ENCODE results near the gene BARD1. TPM values are rescaled to one million over a fixed set of nuclear protein-coding genes. Genes with fewer than 3 reads are reported as not detected.
"Not testable (repeated sequence)": the region's sequence is repeated elsewhere in the genome, so short reads cannot be mapped to it uniquely, and the experiment has no call there.

The BARD1 gene
- total and polyA plus RNA-seq, 2 experiments from 2014 or later: 9.9 to 18.0 TPM

DNA sequence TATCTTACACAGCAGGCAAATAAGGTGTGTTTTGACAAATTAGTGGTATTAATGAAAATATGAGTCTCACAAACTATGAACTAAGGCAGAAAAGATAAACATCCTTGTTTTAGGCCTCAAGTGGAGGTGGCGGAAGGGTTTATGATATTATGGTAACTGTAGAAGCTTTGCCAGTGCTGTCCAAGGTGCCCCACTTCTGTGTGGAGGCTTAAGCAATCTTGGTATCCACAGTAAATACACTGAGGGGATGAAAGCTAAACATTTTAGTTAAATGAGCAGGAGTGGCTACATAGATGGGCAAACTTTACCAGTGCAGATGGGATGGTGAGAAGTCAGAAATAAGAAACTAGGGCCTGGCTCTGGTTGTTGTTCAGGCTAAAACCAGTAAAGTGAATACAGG is 84.7 kb downstream of the BARD1 start:
- Histone ChIP-seq H3K4me1 (ENCODE audit: low read depth) (no peaks in the 10 kb centered on the region), H3K27ac (no peak overlapping the region), H3K9me3 (ENCODE audit: low read depth) (no peaks in the 10 kb centered on the region), H3K4me3 (no peak overlapping the region), H3K27me3 (no peaks in the 10 kb centered on the region), H3K36me3 (peaks cover 14% of the 10 kb centered on the region)
- TF ChIP-seq, protein P1, sequence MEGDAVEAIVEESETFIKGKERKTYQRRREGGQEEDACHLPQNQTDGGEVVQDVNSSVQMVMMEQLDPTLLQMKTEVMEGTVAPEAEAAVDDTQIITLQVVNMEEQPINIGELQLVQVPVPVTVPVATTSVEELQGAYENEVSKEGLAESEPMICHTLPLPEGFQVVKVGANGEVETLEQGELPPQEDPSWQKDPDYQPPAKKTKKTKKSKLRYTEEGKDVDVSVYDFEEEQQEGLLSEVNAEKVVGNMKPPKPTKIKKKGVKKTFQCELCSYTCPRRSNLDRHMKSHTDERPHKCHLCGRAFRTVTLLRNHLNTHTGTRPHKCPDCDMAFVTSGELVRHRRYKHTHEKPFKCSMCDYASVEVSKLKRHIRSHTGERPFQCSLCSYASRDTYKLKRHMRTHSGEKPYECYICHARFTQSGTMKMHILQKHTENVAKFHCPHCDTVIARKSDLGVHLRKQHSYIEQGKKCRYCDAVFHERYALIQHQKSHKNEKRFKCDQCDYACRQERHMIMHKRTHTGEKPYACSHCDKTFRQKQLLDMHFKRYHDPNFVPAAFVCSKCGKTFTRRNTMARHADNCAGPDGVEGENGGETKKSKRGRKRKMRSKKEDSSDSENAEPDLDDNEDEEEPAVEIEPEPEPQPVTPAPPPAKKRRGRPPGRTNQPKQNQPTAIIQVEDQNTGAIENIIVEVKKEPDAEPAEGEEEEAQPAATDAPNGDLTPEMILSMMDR (IDR thresholded peaks at IDR 0.05; ENCODE audit: low read depth, low read length): no peak
- no peak for DNase-seq (ENCODE audit: low read depth in 1 of 2, low spot score in 1 of 2)

DNA sequence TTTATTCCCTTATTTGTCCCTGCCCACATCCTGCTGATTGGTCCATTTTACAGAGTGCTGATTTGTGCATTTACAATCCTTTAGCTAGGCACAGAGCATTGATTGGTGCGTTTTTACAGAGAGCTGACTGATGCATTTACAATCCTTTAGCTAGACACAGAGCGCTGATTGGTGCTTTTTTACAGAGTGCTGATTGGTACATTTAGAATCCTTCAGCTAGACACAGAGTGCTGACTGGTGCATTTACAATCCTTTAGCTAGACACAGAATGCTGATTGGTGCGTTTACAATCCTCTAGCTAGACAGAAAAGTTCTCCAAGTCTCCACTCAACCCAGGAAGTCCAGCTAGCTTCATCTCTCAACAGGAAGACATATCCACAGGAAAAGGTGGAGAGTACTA is 91.6 kb downstream of the BARD1 start:
- H3K9me3 ChIP-seq (ENCODE audit: low read depth); DNase-seq (ENCODE audit: low read depth in 1 of 2, low spot score in 1 of 2); H3K27ac ChIP-seq; H3K36me3 ChIP-seq; H3K4me3 ChIP-seq; H3K4me1 ChIP-seq (ENCODE audit: low read depth); H3K27me3 ChIP-seq: not testable (repeated sequence)

GRCh38 chr2:214716811-214717560 is 92.5 kb downstream of the BARD1 start:
- no peak for DNase-seq (ENCODE audit: low read depth in 1 of 2, low spot score in 1 of 2)
- no peak overlapping the region for H3K4me3 ChIP-seq

GRCh38 chr2:214715025-214715424 is 94.5 kb downstream of the BARD1 start:
- H3K9me3 ChIP-seq (ENCODE audit: low read depth): no peaks in the 10 kb centered on the region
- DNase-seq (ENCODE audit: low read depth in 1 of 2, low spot score in 1 of 2): no peak
- no peaks in the 10 kb centered on the region for H3K36me3 ChIP-seq
- H3K4me1 ChIP-seq (ENCODE audit: low read depth): no peaks in the 10 kb centered on the region
- H3K27me3 ChIP-seq: no peaks in the 10 kb centered on the region
- H3K4me3 ChIP-seq: no peak overlapping the region
- no peak overlapping the region for H3K27ac ChIP-seq
- TF ChIP-seq, protein P1 (IDR thresholded peaks at IDR 0.05; ENCODE audit: low read depth, low read length): no peak

More at GRCh38 chr2:214716811-214717560, 92.5 kb downstream of the BARD1 start:
- Histone ChIP-seq H3K36me3 (no peaks in the 10 kb centered on the region), H3K27me3 (no peaks in the 10 kb centered on the region), H3K9me3 (ENCODE audit: low read depth) (no peaks in the 10 kb centered on the region), H3K27ac (no peak overlapping the region), H3K4me1 (ENCODE audit: low read depth) (no peaks in the 10 kb centered on the region)
- TF ChIP-seq, protein P1 (IDR thresholded peaks at IDR 0.05; ENCODE audit: low read depth, low read length): no peak

- Histone ChIP-seq H3K4me3 (no peak overlapping the region), H3K9me3 (ENCODE audit: low read depth) (no peaks in the 10 kb centered on the region), H3K27me3 (no peaks in the 10 kb centered on the region), H3K27ac (no peak overlapping the region), H3K36me3 (no peaks in the 10 kb centered on the region), H3K4me1 (ENCODE audit: low read depth) (no peaks in the 10 kb centered on the region)
- no peak for DNase-seq (ENCODE audit: low read depth in 1 of 2, low spot score in 1 of 2)
- TF ChIP-seq, protein P1 (IDR thresholded peaks at IDR 0.05; ENCODE audit: low read depth, low read length): no peak
These were observed 96.2 kb downstream of the BARD1 start for GRCh38 chr2:214713080-214713830.

- Histone ChIP-seq H3K4me1 (ENCODE audit: low read depth) (no peaks in the 10 kb centered on the region), H3K9me3 (ENCODE audit: low read depth) (no peaks in the 10 kb centered on the region), H3K36me3 (no peaks in the 10 kb centered on the region), H3K4me3 (no peak overlapping the region), H3K27me3 (no peaks in the 10 kb centered on the region), H3K27ac (no peak overlapping the region)
- TF ChIP-seq, protein P1 (IDR thresholded peaks at IDR 0.05; ENCODE audit: low read depth, low read length): no peak
- DNase-seq (ENCODE audit: low read depth in 1 of 2, low spot score in 1 of 2): no peak
These were observed 98.8 kb downstream of the BARD1 start for GRCh38 chr2:214710729-214711128.

All from cardiac muscle cell (in vitro differentiated cells and primary cell).